Liver (tissue), 9 donors: ENCODE measurements around the gene TLE1. TPM values are rescaled to one million over a fixed set of nuclear protein-coding genes. Genes with fewer than 3 reads are reported as not detected.

ENCODE experiments used
- DNase-seq: peaks from one replicate; pipeline ENCODE4 v3.0.0-alpha.2; 2017; ENCODE audit warnings: low spot score
- H3K27ac ChIP-seq, 2 donors: one replicate each; pipeline ENCODE4 v1.7.0; 2013; ENCODE audit warnings: inconsistent platforms in 2 of 2, low read length in 2 of 2, control low read depth in 1 of 2, low read depth in 1 of 2, mild to moderate bottlenecking in 1 of 2
- H3K27me3 ChIP-seq, 4 donors: one replicate each; pipeline versions ENCODE4 v1.6.1 to v1.7.0; 2013; ENCODE audit warnings: low read length in 3 of 4, inconsistent platforms in 1 of 4, mild to moderate bottlenecking in 1 of 4, moderate library complexity in 1 of 4; ENCODE audit not compliant: control insufficient read depth in 4 of 4, insufficient read depth in 4 of 4
- H3K36me3 ChIP-seq, 4 donors: one replicate each; pipeline versions ENCODE4 v1.6.1 to v1.7.0; 2013; ENCODE audit warnings: low read length in 3 of 4, mild to moderate bottlenecking in 3 of 4, low read depth in 1 of 4, moderate library complexity in 1 of 4; ENCODE audit not compliant: control insufficient read depth in 4 of 4, insufficient read depth in 3 of 4
- H3K4me1 ChIP-seq, 4 donors: one replicate each; pipeline versions ENCODE4 v1.6.1 to v1.7.0; 2013; ENCODE audit warnings: low read length in 3 of 4, mild to moderate bottlenecking in 3 of 4, moderate library complexity in 1 of 4; ENCODE audit not compliant: control insufficient read depth in 4 of 4, insufficient read depth in 4 of 4
- H3K4me3 ChIP-seq, 3 donors: one replicate each; pipeline versions ENCODE4 v1.6.1 to v1.7.0; 2013; ENCODE audit warnings: low read length in 3 of 3, control low read depth in 1 of 3, low read depth in 1 of 3, mild to moderate bottlenecking in 1 of 3
- H3K9ac ChIP-seq, 2 donors: one replicate each; pipeline ENCODE4 v1.7.0; 2013; ENCODE audit warnings: low read length in 2 of 2, mild to moderate bottlenecking in 2 of 2, moderate library complexity in 2 of 2, control low read depth in 1 of 2, low read depth in 1 of 2
- H3K9me3 ChIP-seq, 4 donors: one replicate each; pipeline versions ENCODE4 v1.6.1 to v1.7.0; 2013; ENCODE audit warnings: low read length in 3 of 4; ENCODE audit not compliant: control insufficient read depth in 4 of 4
- EGR1 ChIP-seq, 2 donors: IDR thresholded peaks; 2 replicates each; pipeline ENCODE4 v1.6.1; 2016 to 2018; ENCODE audit warnings: antibody characterized with exemption in 2 of 2, low read depth in 2 of 2
- FOXA2 ChIP-seq: IDR thresholded peaks from 2 replicates; pipeline ENCODE4 v1.6.1; 2016; ENCODE audit warnings: antibody characterized with exemption
- GABPA ChIP-seq, 2 donors: IDR thresholded peaks in 1 of 2; conservative IDR thresholded peaks in 1 of 2; 2 replicates each; pipeline ENCODE4 v1.6.1; 2016; ENCODE audit warnings: antibody characterized with exemption in 2 of 2, mild to moderate bottlenecking in 1 of 2, moderate library complexity in 1 of 2
- HNF4G ChIP-seq: IDR thresholded peaks from 2 replicates; pipeline ENCODE4 v1.6.1; 2016; ENCODE audit warnings: antibody characterized with exemption
- JUND ChIP-seq, 2 donors: IDR thresholded peaks; 2 replicates each; pipeline ENCODE4 v1.6.1; 2016; ENCODE audit warnings: antibody characterized with exemption in 2 of 2
- NR2F2 ChIP-seq: IDR thresholded peaks from 2 replicates; pipeline ENCODE4 v1.6.1; 2016; ENCODE audit warnings: antibody characterized with exemption
- RAD21 ChIP-seq, 2 donors: IDR thresholded peaks; 2 replicates each; pipeline ENCODE4 v1.6.1; 2016; ENCODE audit warnings: antibody characterized with exemption in 2 of 2, mild to moderate bottlenecking in 2 of 2
- RXRA ChIP-seq, 2 donors: IDR thresholded peaks; 2 replicates each; pipeline ENCODE4 v1.6.1; 2017 to 2018; ENCODE audit warnings: antibody characterized with exemption in 2 of 2, mild to moderate bottlenecking in 1 of 2
- TAF1 ChIP-seq: conservative IDR thresholded peaks from 2 replicates; pipeline ENCODE4 v1.6.1; 2016; ENCODE audit warnings: antibody characterized with exemption, mild to moderate bottlenecking
- YY1 ChIP-seq: IDR thresholded peaks from 2 replicates; pipeline ENCODE4 v1.6.1; 2016; ENCODE audit warnings: antibody characterized with exemption, mild to moderate bottlenecking
- WGBS: extraction: QIAGEN DNeasy Blood & Tissue Kit; methylation state at CpG from one replicate; pipeline ENCODE4 v1.1.7; 2013; 5-methylcytosine and 5-hydroxymethylcytosine counted together
- polyA plus RNA-seq, 2 donors: library from polyadenylated mRNA; stranded (reverse) in 1 of 2; unstranded in 1 of 2; fragments of 200-250 nt in 1 of 2; fragments of >200 nt in 1 of 2; fragmentation: Nextera tagmentation in 1 of 2; extraction: Ambion mirVana in 1 of 2; gene quantifications; one replicate each; pipeline versions ENCODE4 v1.2.1 to v1.2.3, GENCODE V29; 2013 to 2015
- total RNA-seq, 2 donors: library from RNA; depleted of rRNA; stranded (reverse); fragments of >200 nt; gene quantifications; one replicate each; pipeline ENCODE4 v1.2.3, GENCODE V29; 2014
- TF ChIP-seq, protein P1 (sequence below): fragments of 150-350 bp; IDR thresholded peaks from 2 replicates; pipeline ENCODE4 v1.5.1; 2017; ENCODE audit warnings: improper control_type of control experiment, low read depth, low read length; ENCODE audit not compliant: missing input control
- TF ChIP-seq, protein P2 (sequence below): IDR thresholded peaks from 2 replicates; pipeline ENCODE4 v1.6.1; 2016; ENCODE audit warnings: antibody characterized with exemption, mild to moderate bottlenecking
- TF ChIP-seq, protein P3 (sequence below): IDR thresholded peaks from 2 replicates; pipeline ENCODE4 v1.6.1; 2016; ENCODE audit warnings: antibody characterized with exemption
- donor health status: healthy.
- donor health status: healthy.
- donor health status: healthy.
- donor health status: healthy.
- donor health status: healthy.

Gene TLE1
- total and polyA plus RNA-seq, 4 donors = 25.2 to 45.4 (median 25.7) TPM

GRCh38 chr9:81539317-81539716 is 150.0 kb downstream of the TLE1 start:
- Histone ChIP-seq H3K9me3 (no peaks in the 10 kb centered on the region), H3K27ac (no peak overlapping the region), H3K4me1 (peaks cover 0 to 32% (median 22%) of the 10 kb centered on the region in 4 donors), H3K9ac (no peak overlapping the region), H3K27me3 (no peaks in the 10 kb centered on the region), H3K4me3 (no peak overlapping the region), H3K36me3 (no peaks in the 10 kb centered on the region)
- 43% methylated on average over 3 of the region's 3 CpGs for WGBS
- no peak for DNase-seq
- no peak for TF ChIP-seq YY1
- no peak for TF ChIP-seq JUND (IDR thresholded peaks at IDR 0.05)
- peak; percentile 51 to 77 for TF ChIP-seq RXRA (IDR thresholded peaks at IDR 0.05)
- peak in 1 of 2 donors; percentile 13 for TF ChIP-seq RAD21 (IDR thresholded peaks at IDR 0.05)

DNA sequence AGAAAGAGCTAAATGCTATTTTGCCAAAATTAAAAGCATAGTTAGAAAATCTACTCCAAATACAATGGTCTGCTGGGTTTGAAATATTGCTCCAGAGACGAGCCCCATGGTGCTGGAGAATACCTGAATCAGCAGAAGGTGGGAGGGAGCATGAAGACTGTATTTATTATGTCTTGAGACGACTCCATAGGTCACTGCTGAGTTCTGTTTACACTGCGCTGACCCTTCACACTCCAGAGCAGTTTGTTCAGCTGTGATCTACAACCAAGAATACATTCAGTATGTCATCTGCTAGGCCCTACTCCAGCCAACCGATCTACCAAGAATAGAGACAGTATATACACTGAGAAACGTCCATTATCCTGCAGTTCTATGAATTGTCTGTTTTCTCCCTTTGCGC is 150.5 kb downstream of the TLE1 start:
- H3K36me3 ChIP-seq = no peaks in the 10 kb centered on the region
- H3K9me3 ChIP-seq = no peaks in the 10 kb centered on the region
- TF ChIP-seq YY1 (no peak), NR2F2 (no peak), GABPA (IDR thresholded peaks at IDR 0.05 in 1 of 2, conservative IDR thresholded peaks at IDR 0.05 in 1 of 2) (no peak), RAD21 (IDR thresholded peaks at IDR 0.05) (no peak)
- TF ChIP-seq, protein P1, sequence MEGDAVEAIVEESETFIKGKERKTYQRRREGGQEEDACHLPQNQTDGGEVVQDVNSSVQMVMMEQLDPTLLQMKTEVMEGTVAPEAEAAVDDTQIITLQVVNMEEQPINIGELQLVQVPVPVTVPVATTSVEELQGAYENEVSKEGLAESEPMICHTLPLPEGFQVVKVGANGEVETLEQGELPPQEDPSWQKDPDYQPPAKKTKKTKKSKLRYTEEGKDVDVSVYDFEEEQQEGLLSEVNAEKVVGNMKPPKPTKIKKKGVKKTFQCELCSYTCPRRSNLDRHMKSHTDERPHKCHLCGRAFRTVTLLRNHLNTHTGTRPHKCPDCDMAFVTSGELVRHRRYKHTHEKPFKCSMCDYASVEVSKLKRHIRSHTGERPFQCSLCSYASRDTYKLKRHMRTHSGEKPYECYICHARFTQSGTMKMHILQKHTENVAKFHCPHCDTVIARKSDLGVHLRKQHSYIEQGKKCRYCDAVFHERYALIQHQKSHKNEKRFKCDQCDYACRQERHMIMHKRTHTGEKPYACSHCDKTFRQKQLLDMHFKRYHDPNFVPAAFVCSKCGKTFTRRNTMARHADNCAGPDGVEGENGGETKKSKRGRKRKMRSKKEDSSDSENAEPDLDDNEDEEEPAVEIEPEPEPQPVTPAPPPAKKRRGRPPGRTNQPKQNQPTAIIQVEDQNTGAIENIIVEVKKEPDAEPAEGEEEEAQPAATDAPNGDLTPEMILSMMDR = no peak
- TF ChIP-seq, protein P2, sequence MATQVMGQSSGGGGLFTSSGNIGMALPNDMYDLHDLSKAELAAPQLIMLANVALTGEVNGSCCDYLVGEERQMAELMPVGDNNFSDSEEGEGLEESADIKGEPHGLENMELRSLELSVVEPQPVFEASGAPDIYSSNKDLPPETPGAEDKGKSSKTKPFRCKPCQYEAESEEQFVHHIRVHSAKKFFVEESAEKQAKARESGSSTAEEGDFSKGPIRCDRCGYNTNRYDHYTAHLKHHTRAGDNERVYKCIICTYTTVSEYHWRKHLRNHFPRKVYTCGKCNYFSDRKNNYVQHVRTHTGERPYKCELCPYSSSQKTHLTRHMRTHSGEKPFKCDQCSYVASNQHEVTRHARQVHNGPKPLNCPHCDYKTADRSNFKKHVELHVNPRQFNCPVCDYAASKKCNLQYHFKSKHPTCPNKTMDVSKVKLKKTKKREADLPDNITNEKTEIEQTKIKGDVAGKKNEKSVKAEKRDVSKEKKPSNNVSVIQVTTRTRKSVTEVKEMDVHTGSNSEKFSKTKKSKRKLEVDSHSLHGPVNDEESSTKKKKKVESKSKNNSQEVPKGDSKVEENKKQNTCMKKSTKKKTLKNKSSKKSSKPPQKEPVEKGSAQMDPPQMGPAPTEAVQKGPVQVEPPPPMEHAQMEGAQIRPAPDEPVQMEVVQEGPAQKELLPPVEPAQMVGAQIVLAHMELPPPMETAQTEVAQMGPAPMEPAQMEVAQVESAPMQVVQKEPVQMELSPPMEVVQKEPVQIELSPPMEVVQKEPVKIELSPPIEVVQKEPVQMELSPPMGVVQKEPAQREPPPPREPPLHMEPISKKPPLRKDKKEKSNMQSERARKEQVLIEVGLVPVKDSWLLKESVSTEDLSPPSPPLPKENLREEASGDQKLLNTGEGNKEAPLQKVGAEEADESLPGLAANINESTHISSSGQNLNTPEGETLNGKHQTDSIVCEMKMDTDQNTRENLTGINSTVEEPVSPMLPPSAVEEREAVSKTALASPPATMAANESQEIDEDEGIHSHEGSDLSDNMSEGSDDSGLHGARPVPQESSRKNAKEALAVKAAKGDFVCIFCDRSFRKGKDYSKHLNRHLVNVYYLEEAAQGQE = no peak
- DNase-seq = no peak
- no peak overlapping the region for H3K9ac ChIP-seq
- no peak overlapping the region for H3K4me3 ChIP-seq
- 85% methylated on average over 6 of the region's 6 CpGs for WGBS
- peaks cover 0 to 32% (median 22%) of the 10 kb centered on the region in 4 donors for H3K4me1 ChIP-seq
- no peak overlapping the region for H3K27ac ChIP-seq
- no peaks in the 10 kb centered on the region for H3K27me3 ChIP-seq

DNA sequence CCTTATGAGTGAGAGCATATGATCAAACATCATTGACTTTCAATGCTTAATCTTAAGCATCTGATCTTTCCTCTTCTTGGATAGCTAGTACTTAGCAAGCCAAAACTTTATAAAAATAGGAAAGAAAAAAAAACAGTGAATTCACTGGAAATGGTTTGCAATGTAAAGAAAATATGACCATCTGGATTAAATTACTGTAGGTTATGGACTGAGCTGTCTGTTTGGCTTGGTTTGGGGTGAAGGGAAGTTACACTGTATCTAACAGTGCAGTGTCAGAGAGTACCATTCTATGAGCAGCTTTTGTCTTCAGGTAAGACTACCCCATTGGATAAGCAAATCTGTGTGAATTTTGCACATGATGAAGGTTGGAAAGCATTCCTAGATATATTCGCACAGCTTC is 151.4 kb downstream of the TLE1 start:
- Histone ChIP-seq H3K9me3 (no peaks in the 10 kb centered on the region), H3K4me3 (no peak overlapping the region), H3K36me3 (no peaks in the 10 kb centered on the region), H3K9ac (no peak overlapping the region), H3K27me3 (no peaks in the 10 kb centered on the region), H3K27ac (no peak overlapping the region), H3K4me1 (peaks cover 0 to 32% (median 22%) of the 10 kb centered on the region in 4 donors)
- WGBS = 98% methylated on average over 1 of the region's 1 CpG
- no peak for DNase-seq
- TF ChIP-seq TAF1 (no peak), NR2F2 (no peak), RXRA (IDR thresholded peaks at IDR 0.05) (no peak), RAD21 (IDR thresholded peaks at IDR 0.05) (no peak), FOXA2 (no peak), HNF4G (no peak), EGR1 (IDR thresholded peaks at IDR 0.05; ENCODE audit: low read depth in 2 of 2) (no peak), YY1 (no peak)
- TF ChIP-seq, protein P3, sequence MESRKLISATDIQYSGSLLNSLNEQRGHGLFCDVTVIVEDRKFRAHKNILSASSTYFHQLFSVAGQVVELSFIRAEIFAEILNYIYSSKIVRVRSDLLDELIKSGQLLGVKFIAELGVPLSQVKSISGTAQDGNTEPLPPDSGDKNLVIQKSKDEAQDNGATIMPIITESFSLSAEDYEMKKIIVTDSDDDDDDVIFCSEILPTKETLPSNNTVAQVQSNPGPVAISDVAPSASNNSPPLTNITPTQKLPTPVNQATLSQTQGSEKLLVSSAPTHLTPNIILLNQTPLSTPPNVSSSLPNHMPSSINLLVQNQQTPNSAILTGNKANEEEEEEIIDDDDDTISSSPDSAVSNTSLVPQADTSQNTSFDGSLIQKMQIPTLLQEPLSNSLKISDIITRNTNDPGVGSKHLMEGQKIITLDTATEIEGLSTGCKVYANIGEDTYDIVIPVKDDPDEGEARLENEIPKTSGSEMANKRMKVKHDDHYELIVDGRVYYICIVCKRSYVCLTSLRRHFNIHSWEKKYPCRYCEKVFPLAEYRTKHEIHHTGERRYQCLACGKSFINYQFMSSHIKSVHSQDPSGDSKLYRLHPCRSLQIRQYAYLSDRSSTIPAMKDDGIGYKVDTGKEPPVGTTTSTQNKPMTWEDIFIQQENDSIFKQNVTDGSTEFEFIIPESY = no peak
- TF ChIP-seq, protein P1 = no peak
- TF ChIP-seq, protein P2 = no peak
